Measurements from ENCODE around the gene GLB1L2. TPM values are rescaled to one million over a fixed set of nuclear protein-coding genes. Genes with fewer than 3 reads are reported as not detected.
A peak's percentile ranks its signal among the peaks of the same experiment; 100 is the strongest.

Gene GLB1L2
- total RNA-seq, 3 donors from 2014 or later (not counting 1 experiment from before 2014, with no cell fraction given), result 0.57 to 3.3 (median 0.61) TPM

DNA sequence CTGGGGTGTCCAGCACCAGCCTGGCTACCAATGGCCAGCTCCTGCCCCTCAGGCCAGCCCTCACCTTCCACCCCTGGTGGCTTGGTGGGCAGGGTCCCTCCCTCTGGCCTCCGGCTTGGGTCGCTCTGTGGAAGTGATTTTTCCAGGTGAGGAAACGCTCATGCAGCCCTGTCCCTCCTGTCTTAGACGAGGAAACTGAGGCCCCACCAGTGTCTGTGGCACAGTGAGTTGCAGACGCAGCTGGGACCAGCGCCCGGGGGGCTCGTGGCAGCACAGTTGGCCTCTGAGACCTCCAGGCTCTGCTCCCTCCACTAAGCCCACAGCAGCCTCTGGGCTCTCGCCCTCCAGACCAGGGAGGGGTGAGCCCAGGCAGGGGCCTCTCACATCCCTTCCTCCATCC, 74.1 kb downstream of the GLB1L2 start:
- TF ChIP-seq, protein P1, sequence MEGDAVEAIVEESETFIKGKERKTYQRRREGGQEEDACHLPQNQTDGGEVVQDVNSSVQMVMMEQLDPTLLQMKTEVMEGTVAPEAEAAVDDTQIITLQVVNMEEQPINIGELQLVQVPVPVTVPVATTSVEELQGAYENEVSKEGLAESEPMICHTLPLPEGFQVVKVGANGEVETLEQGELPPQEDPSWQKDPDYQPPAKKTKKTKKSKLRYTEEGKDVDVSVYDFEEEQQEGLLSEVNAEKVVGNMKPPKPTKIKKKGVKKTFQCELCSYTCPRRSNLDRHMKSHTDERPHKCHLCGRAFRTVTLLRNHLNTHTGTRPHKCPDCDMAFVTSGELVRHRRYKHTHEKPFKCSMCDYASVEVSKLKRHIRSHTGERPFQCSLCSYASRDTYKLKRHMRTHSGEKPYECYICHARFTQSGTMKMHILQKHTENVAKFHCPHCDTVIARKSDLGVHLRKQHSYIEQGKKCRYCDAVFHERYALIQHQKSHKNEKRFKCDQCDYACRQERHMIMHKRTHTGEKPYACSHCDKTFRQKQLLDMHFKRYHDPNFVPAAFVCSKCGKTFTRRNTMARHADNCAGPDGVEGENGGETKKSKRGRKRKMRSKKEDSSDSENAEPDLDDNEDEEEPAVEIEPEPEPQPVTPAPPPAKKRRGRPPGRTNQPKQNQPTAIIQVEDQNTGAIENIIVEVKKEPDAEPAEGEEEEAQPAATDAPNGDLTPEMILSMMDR (IDR thresholded peaks at IDR 0.05), result no peak
- Mint-ChIP-seq H3K4me1 (peaks cover 45 to 67% of the 10 kb centered on the region in 2 donors), H3K27me3 (ENCODE audit: low read depth in 2 of 2) (peaks cover 0 to 12% of the 10 kb centered on the region in 2 donors), H3K36me3 (no peaks in the 10 kb centered on the region), H3K9me3 (no peaks in the 10 kb centered on the region), H3K27ac (peak overlapping the region; percentile 75 to 76), H3K4me3 (no peak overlapping the region)
- intact Hi-C loops (cut with micrococcal nuclease), result no loop called here
- H3K36me3 ChIP-seq (ENCODE audit: control insufficient read depth, insufficient read depth, low read length), result no peaks in the 10 kb centered on the region
- peaks cover 52% of the 10 kb centered on the region for H3K4me1 ChIP-seq (ENCODE audit: control insufficient read depth, insufficient read depth, low read length)
- no peak for ATAC-seq
- H3K27me3 ChIP-seq (ENCODE audit: control insufficient read depth, insufficient read depth, low read length), result peaks cover 11% of the 10 kb centered on the region
- no peak overlapping the region for H3K4me3 ChIP-seq (ENCODE audit: low read length)
- H3K27ac ChIP-seq (ENCODE audit: low read length), result peak overlapping the region; percentile 35
- DNase-seq, result no peak
- H3K9me3 ChIP-seq (ENCODE audit: control insufficient read depth, insufficient read depth, low read length), result no peaks in the 10 kb centered on the region
- WGBS (ENCODE audit: insufficient coverage), result 87% methylated on average over 9 of the region's 9 CpGs

DNA sequence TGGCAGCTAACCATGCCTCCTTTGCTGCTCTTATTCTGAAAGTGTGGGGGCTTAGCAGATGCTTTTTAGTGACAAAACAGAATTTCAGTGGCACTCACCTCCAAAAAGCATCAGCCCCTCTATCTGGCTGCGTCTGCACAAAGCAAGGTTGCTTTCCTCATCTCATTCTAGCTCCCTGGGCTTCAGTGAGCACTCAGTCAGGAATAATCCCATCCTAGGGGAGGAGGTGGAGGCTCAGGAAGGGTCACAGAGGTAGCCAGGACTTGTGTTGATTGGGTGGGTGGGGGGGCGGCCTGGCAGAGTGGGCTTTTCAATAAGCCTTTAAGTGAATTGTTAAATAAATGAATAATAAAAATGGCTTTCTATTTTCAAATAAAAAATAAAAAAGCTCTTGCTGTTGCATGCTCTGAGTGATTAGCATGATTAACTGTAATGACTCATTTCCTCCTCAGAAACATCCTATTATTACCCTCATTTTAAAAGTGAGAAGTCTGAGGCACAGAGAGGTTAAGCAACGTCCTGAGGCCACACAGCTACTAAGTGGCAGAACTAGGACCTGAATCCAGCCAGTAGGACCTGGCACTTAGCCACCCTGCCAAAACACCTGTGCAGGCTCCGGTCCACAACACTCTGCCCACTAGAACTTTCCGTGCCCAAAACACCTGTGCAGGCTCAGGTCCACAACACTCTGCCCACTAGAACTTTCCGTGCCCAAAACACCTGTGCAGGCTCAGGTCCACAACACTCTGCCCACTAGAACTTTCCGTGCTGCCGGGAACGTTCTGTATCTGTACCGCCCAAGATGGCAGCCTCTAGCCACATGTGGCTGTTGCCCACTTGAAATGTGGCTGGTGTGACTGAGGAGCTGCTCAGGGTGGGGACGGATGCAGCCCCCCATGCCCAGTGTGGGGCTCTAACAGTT, 74.7 kb downstream of the GLB1L2 start:
- no peaks in the 10 kb centered on the region for H3K9me3 Mint-ChIP-seq
- H3K27ac Mint-ChIP-seq, result peak overlapping the region; percentile 75 to 76
- no peaks in the 10 kb centered on the region for H3K36me3 Mint-ChIP-seq
- Histone ChIP-seq H3K27me3 (ENCODE audit: control insufficient read depth, insufficient read depth, low read length) (peaks cover 17% of the 10 kb centered on the region), H3K9me3 (ENCODE audit: control insufficient read depth, insufficient read depth, low read length) (no peaks in the 10 kb centered on the region), H3K4me1 (ENCODE audit: control insufficient read depth, insufficient read depth, low read length) (peaks cover 59% of the 10 kb centered on the region), H3K27ac (ENCODE audit: low read length) (peak overlapping the region; percentile 35), H3K36me3 (ENCODE audit: control insufficient read depth, insufficient read depth, low read length) (no peaks in the 10 kb centered on the region), H3K4me3 (ENCODE audit: low read length) (no peak overlapping the region)
- 59% methylated on average over 10 of the region's 11 CpGs for WGBS (ENCODE audit: insufficient coverage)
- peak in 1 of 2 donors; percentile 15 for DNase-seq
- peaks cover 0 to 14% of the 10 kb centered on the region in 2 donors for H3K27me3 Mint-ChIP-seq (ENCODE audit: low read depth in 2 of 2)
- peaks cover 46 to 68% of the 10 kb centered on the region in 2 donors for H3K4me1 Mint-ChIP-seq
- intact Hi-C loops (cut with micrococcal nuclease), result no loop called here
- TF ChIP-seq, protein P1 (IDR thresholded peaks at IDR 0.05), result no peak
- H3K4me3 Mint-ChIP-seq, result peak overlapping the region; percentile 63
- peak; percentile 55 to 57 (median 56) for ATAC-seq

DNA sequence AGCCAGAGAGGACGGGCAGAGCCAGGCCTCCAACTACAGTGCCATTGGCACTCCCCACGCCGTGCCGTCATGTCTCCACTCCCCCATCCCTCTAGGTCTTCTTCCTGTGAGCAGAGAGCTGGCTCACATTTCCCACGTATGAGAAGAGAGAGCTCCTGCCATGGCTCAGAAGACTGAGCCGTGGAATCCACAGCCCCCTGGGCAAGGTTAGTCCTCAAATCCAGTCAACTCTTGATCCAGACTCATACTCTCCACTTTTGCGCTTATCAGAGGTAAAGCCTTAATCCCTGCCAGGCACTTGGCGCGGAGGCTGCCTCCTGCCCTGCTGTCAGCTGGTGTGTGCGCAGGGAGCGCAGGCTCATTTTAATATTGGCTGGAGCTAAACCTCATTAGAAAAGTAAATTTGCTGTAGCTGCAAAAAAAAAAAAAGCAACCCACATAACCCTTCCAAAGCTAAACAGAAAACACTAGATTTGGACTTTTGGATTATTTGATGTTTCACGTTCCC, 75.6 kb downstream of the GLB1L2 start:
- ATAC-seq (no peak), DNase-seq (no peak)
- Mint-ChIP-seq H3K9me3 (no peaks in the 10 kb centered on the region), H3K27me3 (ENCODE audit: low read depth in 2 of 2) (peaks cover 0 to 14% of the 10 kb centered on the region in 2 donors), H3K27ac (peak overlapping the region; percentile 75 to 76), H3K36me3 (no peaks in the 10 kb centered on the region), H3K4me1 (peaks cover 41 to 63% of the 10 kb centered on the region in 2 donors), H3K4me3 (peak overlapping the region; percentile 63)
- intact Hi-C loops (cut with micrococcal nuclease), result no loop called here
- Histone ChIP-seq H3K36me3 (ENCODE audit: control insufficient read depth, insufficient read depth, low read length) (no peaks in the 10 kb centered on the region), H3K9me3 (ENCODE audit: control insufficient read depth, insufficient read depth, low read length) (no peaks in the 10 kb centered on the region), H3K4me1 (ENCODE audit: control insufficient read depth, insufficient read depth, low read length) (peaks cover 53% of the 10 kb centered on the region), H3K27ac (ENCODE audit: low read length) (peak overlapping the region; percentile 21), H3K4me3 (ENCODE audit: low read length) (no peak overlapping the region), H3K27me3 (ENCODE audit: control insufficient read depth, insufficient read depth, low read length) (peaks cover 17% of the 10 kb centered on the region)
- TF ChIP-seq, protein P1 (IDR thresholded peaks at IDR 0.05), result no peak
- WGBS (ENCODE audit: insufficient coverage), result 78% methylated on average over 12 of the region's 12 CpGs

Measured in natural killer cell (primary cell).